Measurements from ENCODE around the gene OR6N2.

Gene OR6N2

GRCh38 chr1:158781104-158781503 is at the start of gene OR6N2:
Gene OR6N2, minus strand, starts transcription at chr1:158781204. Its CDS starts 3,569 bp downstream, at chr1:158777635.
- DNase-seq, result no peak

GRCh38 chr1:158830074-158830677 is 49.2 kb upstream of the OR6N2 start:
- DNase-seq, result no peak

GRCh38 chr1:158821723-158822122 is 40.7 kb upstream of the OR6N2 start:
- DNase-seq, result no peak

- DNase-seq, result no peak
These were observed 38.7 kb upstream of the OR6N2 start for GRCh38 chr1:158819461-158820443.

- no peak for DNase-seq
These were observed 38.0 kb upstream of the OR6N2 start for GRCh38 chr1:158818975-158819431.

GRCh38 chr1:158818560-158818959 is 37.6 kb upstream of the OR6N2 start:
- DNase-seq, result no peak

GRCh38 chr1:158814970-158815369 is 34.0 kb upstream of the OR6N2 start:
- DNase-seq, result no peak

GRCh38 chr1:158813164-158813563 is 32.2 kb upstream of the OR6N2 start:
- DNase-seq, result no peak

GRCh38 chr1:158812336-158812735 is 31.3 kb upstream of the OR6N2 start:
- DNase-seq, result no peak

- no peak for DNase-seq
These were observed 29.3 kb upstream of the OR6N2 start for GRCh38 chr1:158810311-158810710.

- DNase-seq, result no peak
These were observed 28.9 kb upstream of the OR6N2 start for GRCh38 chr1:158809862-158810261.

GRCh38 chr1:158809256-158809655 is 28.3 kb upstream of the OR6N2 start:
- DNase-seq, result no peak

GRCh38 chr1:158806916-158807536 is 26.0 kb upstream of the OR6N2 start:
- no peak for DNase-seq

- no peak for DNase-seq
These were observed 22.7 kb upstream of the OR6N2 start for GRCh38 chr1:158803678-158804077.

GRCh38 chr1:158801396-158801795 is 20.4 kb upstream of the OR6N2 start:
- no peak for DNase-seq

GRCh38 chr1:158800526-158800925 is 19.5 kb upstream of the OR6N2 start:
- DNase-seq, result no peak

GRCh38 chr1:158799689-158800088 is 18.7 kb upstream of the OR6N2 start:
- DNase-seq, result no peak

GRCh38 chr1:158798531-158798930 is 17.5 kb upstream of the OR6N2 start:
- no peak for DNase-seq

- no peak for DNase-seq
These were observed 13.2 kb upstream of the OR6N2 start for GRCh38 chr1:158794247-158794646.

- DNase-seq, result no peak
These were observed 12.6 kb upstream of the OR6N2 start for GRCh38 chr1:158793604-158794003.

- no peak for DNase-seq
These were observed 8.8 kb downstream of the OR6N2 start, which contains the start of gene OR6N1 for GRCh38 chr1:158771950-158772866. Gene OR6N1, minus strand, starts transcription at chr1:158772195. Its CDS starts 5,513 bp downstream, at chr1:158766682.

- DNase-seq, result no peak
These were observed 26.6 kb downstream of the OR6N2 start, which contains the start of gene OR6K6 for GRCh38 chr1:158754420-158754819. Gene OR6K6, plus strand, starts transcription at chr1:158754720. Its CDS starts 168 bp downstream, at chr1:158754888.
